HCT116 (cell line): Measurements from ENCODE around the gene PM20D1. TPM values are rescaled to one million over a fixed set of nuclear protein-coding genes. Genes with fewer than 3 reads are reported as not detected.

Experiments
- ATAC-seq: fragments of 200-7000 bp; cut with Tn5 transposase; 2 replicates; pipeline ENCODE4 v1.9.1; 2020; ENCODE audit warnings: mild to moderate bottlenecking, moderate library complexity
- BruUV-seq: library from RNA; stranded (reverse); fragments of 400-500 nt; replicated peaks from 2 replicates; lab custom pipeline; 2021; lab: Mats Ljungman, UMichigan
- CTCF ChIA-PET: fragments of 300-600 bp; sonication (Branson Sonifier 250); formaldehyde crosslinking; loops from one replicate; lab custom pipeline; 2021; ENCODE audit warnings: antibody characterized with exemption; lab: Charles Lee
- POLR2A ChIA-PET: fragments of 300-600, 350-600 bp; sonication (Branson Sonifier 250); formaldehyde crosslinking; loops from one replicate; lab custom pipeline; 2021; ENCODE audit warnings: antibody characterized with exemption; lab: Charles Lee
- RAD21 ChIA-PET, 2 experiments: fragments of 300-600 bp; sonication (Branson Sonifier 250); formaldehyde crosslinking; loops; one replicate each; lab custom pipeline; 2023; ENCODE audit warnings: low total read pairs in 2 of 2; ENCODE audit not compliant: uncharacterized antibody in 2 of 2, unreplicated experiment in 2 of 2, low non-redundant PET in 1 of 2; lab: Charles Lee
- DNase-seq: peaks from one replicate; pipeline ENCODE4 v3.0.0-alpha.2; 2010; ENCODE audit warnings: low read depth, low spot score
- H2AFZ ChIP-seq: fragments of 200-600 bp; shearing (Covaris generic), sonication (generic); 2 replicates; pipeline ENCODE4 v1.6.1; 2017; ENCODE audit warnings: low read depth, mixed run types, mixed read lengths, antibody characterized with exemption, low read length; ENCODE audit not compliant: poor library complexity, severe bottlenecking
- H3K27ac ChIP-seq: 2 replicates; pipeline ENCODE4 v1.5.1; 2012; ENCODE audit warnings: low read depth, low read length
- H3K27me3 ChIP-seq: fragments of 200-600 bp; sonication (generic); 2 replicates; pipeline ENCODE4 v1.6.1; 2016; ENCODE audit warnings: mixed run types, low read length, mixed read lengths; ENCODE audit not compliant: insufficient read depth
- H3K36me3 ChIP-seq, 2 experiments: fragments of 200-500 bp in 1 of 2; fragments of 200-600 bp in 1 of 2; sonication (Bioruptor generic) in 1 of 2; sonication (generic) in 1 of 2; 2 replicates each; pipeline versions ENCODE4 v1.5.1 to v1.6.1; 2014 to 2016; ENCODE audit warnings: low read length in 2 of 2, inconsistent platforms in 1 of 2, mixed read lengths in 1 of 2, mixed run types in 1 of 2; ENCODE audit not compliant: insufficient read depth in 2 of 2, control insufficient read depth in 1 of 2
- H3K4me1 ChIP-seq, 2 experiments: fragments of 200-600 bp in 1 of 2; sonication (generic) in 1 of 2; 2 replicates each; pipeline versions ENCODE4 v1.5.1 to v1.6.1; 2012 to 2017; ENCODE audit warnings: low read length in 2 of 2, inconsistent platforms in 1 of 2, mild to moderate bottlenecking in 1 of 2, mixed read lengths in 1 of 2, mixed run types in 1 of 2, moderate library complexity in 1 of 2; ENCODE audit not compliant: insufficient read depth in 2 of 2, control insufficient read depth in 1 of 2
- H3K4me2 ChIP-seq: fragments of 200-600 bp; sonication (generic); 2 replicates; pipeline ENCODE4 v1.6.1; 2017; ENCODE audit warnings: mixed run types, low read length, mixed read lengths
- H3K4me3 ChIP-seq, 2 experiments: fragments of 200-600 bp in 1 of 2; sonication (generic) in 1 of 2; replicated peaks in 1 of 2; 2 replicates each; pipeline ENCODE4 v1.5.1; 2011 to 2016; ENCODE audit warnings: low read length in 2 of 2, control low read depth in 1 of 2, low read depth in 1 of 2, mild to moderate bottlenecking in 1 of 2, mixed read lengths in 1 of 2, mixed run types in 1 of 2
- H3K79me2 ChIP-seq: fragments of 200-600 bp; sonication (generic); 2 replicates; pipeline ENCODE4 v1.6.1; 2017; ENCODE audit warnings: mild to moderate bottlenecking, mixed run types, low read length, moderate library complexity, mixed read lengths; ENCODE audit not compliant: insufficient read depth
- H3K9ac ChIP-seq: fragments of 200-600 bp; sonication (generic); 2 replicates; pipeline ENCODE4 v1.6.1; 2016; ENCODE audit warnings: low read length, mixed read lengths
- H3K9me2 ChIP-seq: fragments of 200-600 bp; sonication (generic), shearing (Covaris generic); 2 replicates; pipeline ENCODE4 v1.6.1; 2017; ENCODE audit warnings: mixed run types, mild to moderate bottlenecking, moderate library complexity; ENCODE audit not compliant: insufficient read depth
- H3K9me3 ChIP-seq, 2 experiments: fragments of 200-500 bp in 1 of 2; fragments of 200-600 bp in 1 of 2; sonication (Bioruptor generic) in 1 of 2; sonication (generic) in 1 of 2; 2 replicates each; pipeline ENCODE4 v1.6.1; 2014 to 2017; ENCODE audit warnings: low read length in 2 of 2, mixed read lengths in 2 of 2, inconsistent platforms in 1 of 2, low read depth in 1 of 2, mild to moderate bottlenecking in 1 of 2, mixed run types in 1 of 2, moderate library complexity in 1 of 2; ENCODE audit not compliant: control insufficient read depth in 1 of 2, insufficient read depth in 1 of 2
- H4K20me1 ChIP-seq: fragments of 200-600 bp; sonication (generic), shearing (Covaris generic); 2 replicates; pipeline ENCODE4 v1.6.1; 2017; ENCODE audit warnings: mixed run types, mild to moderate bottlenecking, moderate library complexity; ENCODE audit not compliant: insufficient read depth
- EGR1 ChIP-seq: IDR thresholded peaks from 2 replicates; pipeline ENCODE4 v1.6.1; 2012; ENCODE audit warnings: low read depth
- ELF1 ChIP-seq: IDR thresholded peaks from 2 replicates; pipeline ENCODE4 v1.6.1; 2012; ENCODE audit warnings: low read depth, borderline replicate concordance
- EZH2phosphoT487 ChIP-seq: fragments of 200-600 bp; IDR thresholded peaks from 2 replicates; pipeline ENCODE4 v1.6.1; 2018; ENCODE audit warnings: antibody characterized with exemption, borderline replicate concordance
- JUND ChIP-seq: IDR thresholded peaks from 2 replicates; pipeline ENCODE4 v1.6.1; 2012
- POLR2AphosphoS5 ChIP-seq: IDR thresholded peaks from 2 replicates; pipeline ENCODE4 v1.6.1; 2011; ENCODE audit warnings: mild to moderate bottlenecking, low read depth, low read length, moderate library complexity
- SP1 ChIP-seq: IDR thresholded peaks from 2 replicates; pipeline ENCODE4 v1.6.1; 2012; ENCODE audit warnings: low read depth
- ZFX ChIP-seq: fragments of 450-650 bp; IDR thresholded peaks from 2 replicates; pipeline ENCODE4 v1.6.1; 2017
- intact Hi-C: fragments of 100-400 bp; cut with micrococcal nuclease; formaldehyde crosslinking; loops from 2 replicates; pipeline ENCODE4 v1.10.0; 2022
- total RNA-seq: library from RNA; stranded (reverse); gene quantifications from one replicate; pipeline ENCODE4 v1.2.1, GENCODE V29; 2021; ENCODE audit not compliant: unreplicated experiment
- TF ChIP-seq, protein P1 (sequence below): IDR thresholded peaks from 2 replicates; pipeline ENCODE4 v1.6.1; 2012
- TF ChIP-seq, protein P2 (sequence below), 3 experiments: fragments of 200-600 bp in 1 of 3; sonication (generic) in 1 of 3; IDR thresholded peaks in 2 of 3; conservative IDR thresholded peaks in 1 of 3; 2 replicates each; pipeline ENCODE4 v1.5.1; 2012 to 2017; ENCODE audit warnings: low read depth in 2 of 3, low read length in 2 of 3, antibody characterized with exemption in 1 of 3, borderline replicate concordance in 1 of 3, control low read depth in 1 of 3, mild to moderate bottlenecking in 1 of 3, mixed read lengths in 1 of 3, mixed run types in 1 of 3, moderate library complexity in 1 of 3; ENCODE audit not compliant: insufficient read depth in 1 of 3
- TF ChIP-seq, protein P3 (sequence below): IDR thresholded peaks from 2 replicates; pipeline ENCODE4 v1.6.1; 2012; ENCODE audit warnings: low read depth
- TF ChIP-seq, protein P4 (sequence below): IDR thresholded peaks from 2 replicates; pipeline ENCODE4 v1.6.1; 2011; ENCODE audit warnings: mild to moderate bottlenecking, low read length, moderate library complexity; ENCODE audit not compliant: insufficient replicate concordance; ENCODE audit errors: extremely low read depth

The PM20D1 gene
- total RNA-seq, 1 experiment from 2014 or later, result not detected

DNA sequence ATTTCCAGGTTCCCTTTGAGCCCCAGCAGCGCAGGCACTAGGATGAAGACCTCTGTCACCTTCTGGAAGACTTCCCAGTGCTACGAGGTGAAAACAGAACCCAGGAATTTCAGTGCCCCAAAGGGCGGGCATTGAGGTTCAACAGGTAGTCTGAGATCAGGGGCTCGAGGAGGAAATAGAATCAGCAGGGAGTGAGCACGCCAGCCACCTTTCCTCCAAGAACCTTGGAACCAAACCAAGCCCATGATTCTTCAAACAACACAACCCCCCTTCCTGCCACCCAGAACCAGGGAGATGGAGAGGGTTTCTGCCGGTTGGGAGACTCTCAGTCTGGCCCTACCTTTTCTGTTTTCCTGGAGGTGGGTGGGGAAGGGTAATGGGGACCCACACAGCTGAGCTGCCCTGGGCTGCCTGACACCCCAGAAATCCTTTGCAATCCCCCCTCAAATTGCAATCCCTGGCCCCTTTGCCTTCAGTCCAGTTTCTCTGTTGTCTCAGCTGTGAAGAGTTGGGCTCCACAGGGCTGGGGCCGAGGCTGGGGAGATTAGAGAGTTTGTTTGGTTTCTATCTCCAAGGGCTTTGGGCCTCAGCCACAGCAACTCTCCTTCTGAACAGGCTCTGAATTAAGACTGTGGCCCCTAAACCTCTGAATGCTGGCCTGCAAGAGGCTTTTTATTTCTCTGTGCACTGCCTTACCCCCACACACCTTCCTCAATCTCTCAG lies 48.8 kb downstream of the PM20D1 start:
- no peaks in the 10 kb centered on the region for H3K9me3 ChIP-seq
- H3K4me2 ChIP-seq, result no peak overlapping the region
- H3K79me2 ChIP-seq, result 0 out of 2 replicates have a peak, but pooled peaks cover 2% of the 10 kb centered on the region
- H3K9ac ChIP-seq, result no peak overlapping the region
- no peak for ATAC-seq
- H3K27me3 ChIP-seq, result no peaks in the 10 kb centered on the region
- no TSS peak for BruUV-seq
- DNase-seq, result no peak
- ChIA-PET RAD21 (no interaction called here), POLR2A (no interaction called here), CTCF (no interaction called here)
- H3K4me3 ChIP-seq, result no peak overlapping the region
- H3K4me1 ChIP-seq, result peaks cover 7 to 16% of the 10 kb centered on the region in 2 experiments
- no peaks in the 10 kb centered on the region for H3K9me2 ChIP-seq
- H3K27ac ChIP-seq, result no peak overlapping the region
- TF ChIP-seq, protein P1, sequence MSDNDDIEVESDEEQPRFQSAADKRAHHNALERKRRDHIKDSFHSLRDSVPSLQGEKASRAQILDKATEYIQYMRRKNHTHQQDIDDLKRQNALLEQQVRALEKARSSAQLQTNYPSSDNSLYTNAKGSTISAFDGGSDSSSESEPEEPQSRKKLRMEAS, result no peak
- peaks cover 4 to 6% of the 10 kb centered on the region in 2 experiments; a peak in 1 of 4 replicates for H3K36me3 ChIP-seq
- intact Hi-C loops, result no loop called here
- no peak overlapping the region for H2AFZ ChIP-seq
- H4K20me1 ChIP-seq, result no peaks in the 10 kb centered on the region

DNA sequence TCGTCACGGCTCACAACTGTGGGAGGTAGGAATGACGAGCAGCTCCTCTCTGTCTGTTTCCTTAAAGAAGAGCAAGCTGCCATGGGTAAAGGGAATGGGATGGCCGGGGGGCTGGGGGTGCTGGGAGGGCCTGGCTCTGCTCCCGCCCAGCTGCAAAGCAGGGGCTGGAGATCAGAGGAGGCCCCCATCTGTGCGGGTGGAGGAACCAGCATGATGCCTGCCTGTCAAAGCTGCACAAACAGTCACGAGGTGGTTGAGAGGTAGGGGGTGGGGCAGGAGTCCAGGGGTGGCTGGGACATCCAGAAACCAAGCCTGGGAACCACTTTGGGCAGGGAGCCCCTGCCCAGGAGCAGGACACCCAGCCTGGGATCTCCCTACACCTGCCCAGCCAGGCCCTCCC lies 49.5 kb downstream of the PM20D1 start:
- Histone ChIP-seq H3K4me3 (no peak overlapping the region), H3K9ac (no peak overlapping the region), H3K27me3 (no peaks in the 10 kb centered on the region), H3K27ac (no peak overlapping the region), H3K4me1 (peaks cover 3 to 9% of the 10 kb centered on the region in 2 experiments; a peak in 3 of 4 replicates), H3K79me2 (0 out of 2 replicates have a peak, but pooled peaks cover 2% of the 10 kb centered on the region), H3K36me3 (peaks cover 4 to 6% of the 10 kb centered on the region in 2 experiments; a peak in 2 of 4 replicates), H2AFZ (no peak overlapping the region), H3K9me3 (no peaks in the 10 kb centered on the region), H4K20me1 (no peaks in the 10 kb centered on the region), H3K9me2 (no peaks in the 10 kb centered on the region), H3K4me2 (no peak overlapping the region)
- CTCF ChIA-PET, result interaction anchor here (1.0 kb wide), 1 partner anchor 177 kb away, joined by 5 read pairs; no protein-coding TSS in a partner anchor
- ATAC-seq (no peak), DNase-seq (no peak)
- BruUV-seq, result no TSS peak
- intact Hi-C loops, result no loop called here
- POLR2A ChIA-PET, result no interaction called here
- RAD21 ChIA-PET, result no interaction called here
- no peak for TF ChIP-seq POLR2AphosphoS5
- no peak for TF ChIP-seq ZFX
- TF ChIP-seq, protein P2, sequence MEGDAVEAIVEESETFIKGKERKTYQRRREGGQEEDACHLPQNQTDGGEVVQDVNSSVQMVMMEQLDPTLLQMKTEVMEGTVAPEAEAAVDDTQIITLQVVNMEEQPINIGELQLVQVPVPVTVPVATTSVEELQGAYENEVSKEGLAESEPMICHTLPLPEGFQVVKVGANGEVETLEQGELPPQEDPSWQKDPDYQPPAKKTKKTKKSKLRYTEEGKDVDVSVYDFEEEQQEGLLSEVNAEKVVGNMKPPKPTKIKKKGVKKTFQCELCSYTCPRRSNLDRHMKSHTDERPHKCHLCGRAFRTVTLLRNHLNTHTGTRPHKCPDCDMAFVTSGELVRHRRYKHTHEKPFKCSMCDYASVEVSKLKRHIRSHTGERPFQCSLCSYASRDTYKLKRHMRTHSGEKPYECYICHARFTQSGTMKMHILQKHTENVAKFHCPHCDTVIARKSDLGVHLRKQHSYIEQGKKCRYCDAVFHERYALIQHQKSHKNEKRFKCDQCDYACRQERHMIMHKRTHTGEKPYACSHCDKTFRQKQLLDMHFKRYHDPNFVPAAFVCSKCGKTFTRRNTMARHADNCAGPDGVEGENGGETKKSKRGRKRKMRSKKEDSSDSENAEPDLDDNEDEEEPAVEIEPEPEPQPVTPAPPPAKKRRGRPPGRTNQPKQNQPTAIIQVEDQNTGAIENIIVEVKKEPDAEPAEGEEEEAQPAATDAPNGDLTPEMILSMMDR (IDR thresholded peaks at IDR 0.05 in 2 of 3, conservative IDR thresholded peaks at IDR 0.05 in 1 of 3; ENCODE audit: borderline replicate concordance in 1 of 3, insufficient read depth in 1 of 3, low read depth in 2 of 3, low read length in 2 of 3), result no peak
- no peak for TF ChIP-seq JUND
- TF ChIP-seq, protein P3, sequence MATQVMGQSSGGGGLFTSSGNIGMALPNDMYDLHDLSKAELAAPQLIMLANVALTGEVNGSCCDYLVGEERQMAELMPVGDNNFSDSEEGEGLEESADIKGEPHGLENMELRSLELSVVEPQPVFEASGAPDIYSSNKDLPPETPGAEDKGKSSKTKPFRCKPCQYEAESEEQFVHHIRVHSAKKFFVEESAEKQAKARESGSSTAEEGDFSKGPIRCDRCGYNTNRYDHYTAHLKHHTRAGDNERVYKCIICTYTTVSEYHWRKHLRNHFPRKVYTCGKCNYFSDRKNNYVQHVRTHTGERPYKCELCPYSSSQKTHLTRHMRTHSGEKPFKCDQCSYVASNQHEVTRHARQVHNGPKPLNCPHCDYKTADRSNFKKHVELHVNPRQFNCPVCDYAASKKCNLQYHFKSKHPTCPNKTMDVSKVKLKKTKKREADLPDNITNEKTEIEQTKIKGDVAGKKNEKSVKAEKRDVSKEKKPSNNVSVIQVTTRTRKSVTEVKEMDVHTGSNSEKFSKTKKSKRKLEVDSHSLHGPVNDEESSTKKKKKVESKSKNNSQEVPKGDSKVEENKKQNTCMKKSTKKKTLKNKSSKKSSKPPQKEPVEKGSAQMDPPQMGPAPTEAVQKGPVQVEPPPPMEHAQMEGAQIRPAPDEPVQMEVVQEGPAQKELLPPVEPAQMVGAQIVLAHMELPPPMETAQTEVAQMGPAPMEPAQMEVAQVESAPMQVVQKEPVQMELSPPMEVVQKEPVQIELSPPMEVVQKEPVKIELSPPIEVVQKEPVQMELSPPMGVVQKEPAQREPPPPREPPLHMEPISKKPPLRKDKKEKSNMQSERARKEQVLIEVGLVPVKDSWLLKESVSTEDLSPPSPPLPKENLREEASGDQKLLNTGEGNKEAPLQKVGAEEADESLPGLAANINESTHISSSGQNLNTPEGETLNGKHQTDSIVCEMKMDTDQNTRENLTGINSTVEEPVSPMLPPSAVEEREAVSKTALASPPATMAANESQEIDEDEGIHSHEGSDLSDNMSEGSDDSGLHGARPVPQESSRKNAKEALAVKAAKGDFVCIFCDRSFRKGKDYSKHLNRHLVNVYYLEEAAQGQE, result no peak
- TF ChIP-seq, protein P4, sequence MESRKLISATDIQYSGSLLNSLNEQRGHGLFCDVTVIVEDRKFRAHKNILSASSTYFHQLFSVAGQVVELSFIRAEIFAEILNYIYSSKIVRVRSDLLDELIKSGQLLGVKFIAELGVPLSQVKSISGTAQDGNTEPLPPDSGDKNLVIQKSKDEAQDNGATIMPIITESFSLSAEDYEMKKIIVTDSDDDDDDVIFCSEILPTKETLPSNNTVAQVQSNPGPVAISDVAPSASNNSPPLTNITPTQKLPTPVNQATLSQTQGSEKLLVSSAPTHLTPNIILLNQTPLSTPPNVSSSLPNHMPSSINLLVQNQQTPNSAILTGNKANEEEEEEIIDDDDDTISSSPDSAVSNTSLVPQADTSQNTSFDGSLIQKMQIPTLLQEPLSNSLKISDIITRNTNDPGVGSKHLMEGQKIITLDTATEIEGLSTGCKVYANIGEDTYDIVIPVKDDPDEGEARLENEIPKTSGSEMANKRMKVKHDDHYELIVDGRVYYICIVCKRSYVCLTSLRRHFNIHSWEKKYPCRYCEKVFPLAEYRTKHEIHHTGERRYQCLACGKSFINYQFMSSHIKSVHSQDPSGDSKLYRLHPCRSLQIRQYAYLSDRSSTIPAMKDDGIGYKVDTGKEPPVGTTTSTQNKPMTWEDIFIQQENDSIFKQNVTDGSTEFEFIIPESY, result no peak
- no peak for TF ChIP-seq ELF1
- no peak for TF ChIP-seq SP1
- no peak for TF ChIP-seq EZH2phosphoT487
- no peak for TF ChIP-seq EGR1
